Measurements from ENCODE around the gene TSPOAP1. TPM values are rescaled to one million over a fixed set of nuclear protein-coding genes. Genes with fewer than 3 reads are reported as not detected.

TSPOAP1 gene
- total and polyA plus RNA-seq, 2 of the 13 experiments (the other 11 are each of a cell fraction or from before 2014, with no cell fraction given) = not detected

DNA sequence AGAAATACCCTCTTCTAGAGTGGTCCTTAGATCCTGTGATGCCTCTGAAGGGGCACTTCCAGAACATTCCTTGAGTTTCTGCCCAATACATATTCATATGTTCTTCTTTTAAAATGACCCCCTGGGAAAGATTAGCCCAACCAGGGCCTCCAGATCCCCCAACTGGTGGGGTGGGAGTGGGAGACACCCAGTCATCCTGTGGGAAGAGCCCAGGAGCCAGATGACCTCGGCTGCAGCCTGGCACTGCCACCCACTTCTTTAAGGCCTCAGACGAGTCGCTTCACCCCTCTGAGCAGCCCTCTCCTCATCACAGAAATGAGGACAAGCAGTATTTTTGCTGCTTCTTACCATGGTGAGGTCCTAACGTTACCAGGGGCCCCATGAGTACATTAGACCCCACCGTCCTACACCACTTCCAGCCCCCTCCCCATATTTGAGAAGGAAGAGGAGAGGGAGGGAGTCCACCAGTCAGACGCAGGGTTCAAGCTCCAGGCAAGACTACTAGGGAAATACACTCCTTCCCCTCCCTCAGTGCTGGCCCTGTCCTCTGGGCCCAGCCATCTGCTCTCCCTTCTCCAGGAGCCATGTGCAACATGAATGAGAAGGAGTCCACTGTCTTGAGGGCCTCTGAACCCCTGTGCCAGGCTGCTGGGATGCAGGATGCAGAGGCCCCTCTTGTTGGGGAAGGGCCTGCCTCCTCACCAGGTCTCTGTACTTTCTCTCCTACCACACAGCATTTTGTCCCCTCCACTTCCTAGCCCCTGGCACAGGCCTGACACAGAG lies 59.6 kb downstream of the TSPOAP1 start:
- BruUV-seq (replicated peaks) = no TSS peak
- no peaks in the 10 kb centered on the region for H3K36me3 ChIP-seq (replicated peaks in 1 of 2; ENCODE audit: control insufficient read depth in 1 of 2, insufficient read depth in 2 of 2, low read length in 2 of 2)
- FAIRE-seq = no peak
- peaks cover 4 to 60% of the 10 kb centered on the region in 2 experiments; a peak in 4 of 5 replicates for H3K27me3 ChIP-seq (ENCODE audit: control insufficient read depth in 1 of 2, insufficient read depth in 2 of 2, low read length in 2 of 2)
- no peaks in the 10 kb centered on the region for H4K20me1 ChIP-seq (ENCODE audit: insufficient read depth, low read length)
- H2AFZ ChIP-seq (ENCODE audit: low read length) = no peak overlapping the region
- intact Hi-C loops (cut with micrococcal nuclease; ENCODE audit: unreplicated experiment) (no loop called here), in situ Hi-C loops (cut with HindIII; ENCODE audit: extremely low pct_ligation_motif_present, low pct_unique_long_range_greater_than_20kb) (no loop called here)
- H3K4me3 ChIP-seq (replicated peaks in 1 of 3; ENCODE audit: insufficient read depth in 1 of 3, low read depth in 2 of 3, low read length in 3 of 3) = no peak overlapping the region
- H3K4me1 ChIP-seq (ENCODE audit: insufficient read depth, low read length) = no peaks in the 10 kb centered on the region
- TF ChIP-seq ZNF446 (CRISPR knock-in tag; IDR thresholded peaks at IDR 0.05) (no peak), ZNF530 (CRISPR knock-in tag; IDR thresholded peaks at IDR 0.05; ENCODE audit: low read depth) (no peak), ZFP36L2 (CRISPR knock-in tag; IDR thresholded peaks at IDR 0.05) (no peak), RFXAP (CRISPR knock-in tag; IDR thresholded peaks at IDR 0.05; ENCODE audit: borderline replicate concordance) (no peak), KLF11 (CRISPR knock-in tag; IDR thresholded peaks at IDR 0.05) (no peak), ZNF431 (CRISPR knock-in tag; IDR thresholded peaks at IDR 0.05; ENCODE audit: borderline replicate concordance, low read depth) (no peak), IRF9 (CRISPR knock-in tag; IDR thresholded peaks at IDR 0.05; ENCODE audit: borderline replicate concordance) (no peak), HNF4G (IDR thresholded peaks at IDR 0.05; ENCODE audit: borderline replicate concordance, low read depth, low read length) (no peak), HNF4G (CRISPR knock-in tag; IDR thresholded peaks at IDR 0.05; ENCODE audit: borderline replicate concordance, low read depth) (no peak), ZSCAN21 (CRISPR knock-in tag; IDR thresholded peaks at IDR 0.05; ENCODE audit: borderline replicate concordance) (no peak)
- TF ChIP-seq, protein P1, sequence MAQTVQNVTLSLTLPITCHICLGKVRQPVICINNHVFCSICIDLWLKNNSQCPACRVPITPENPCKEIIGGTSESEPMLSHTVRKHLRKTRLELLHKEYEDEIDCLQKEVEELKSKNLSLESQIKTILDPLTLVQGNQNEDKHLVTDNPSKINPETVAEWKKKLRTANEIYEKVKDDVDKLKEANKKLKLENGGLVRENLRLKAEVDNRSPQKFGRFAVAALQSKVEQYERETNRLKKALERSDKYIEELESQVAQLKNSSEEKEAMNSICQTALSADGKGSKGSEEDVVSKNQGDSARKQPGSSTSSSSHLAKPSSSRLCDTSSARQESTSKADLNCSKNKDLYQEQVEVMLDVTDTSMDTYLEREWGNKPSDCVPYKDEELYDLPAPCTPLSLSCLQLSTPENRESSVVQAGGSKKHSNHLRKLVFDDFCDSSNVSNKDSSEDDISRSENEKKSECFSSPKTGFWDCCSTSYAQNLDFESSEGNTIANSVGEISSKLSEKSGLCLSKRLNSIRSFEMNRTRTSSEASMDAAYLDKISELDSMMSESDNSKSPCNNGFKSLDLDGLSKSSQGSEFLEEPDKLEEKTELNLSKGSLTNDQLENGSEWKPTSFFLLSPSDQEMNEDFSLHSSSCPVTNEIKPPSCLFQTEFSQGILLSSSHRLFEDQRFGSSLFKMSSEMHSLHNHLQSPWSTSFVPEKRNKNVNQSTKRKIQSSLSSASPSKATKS (CRISPR knock-in tag; IDR thresholded peaks at IDR 0.05) = no peak
- TF ChIP-seq, protein P2, sequence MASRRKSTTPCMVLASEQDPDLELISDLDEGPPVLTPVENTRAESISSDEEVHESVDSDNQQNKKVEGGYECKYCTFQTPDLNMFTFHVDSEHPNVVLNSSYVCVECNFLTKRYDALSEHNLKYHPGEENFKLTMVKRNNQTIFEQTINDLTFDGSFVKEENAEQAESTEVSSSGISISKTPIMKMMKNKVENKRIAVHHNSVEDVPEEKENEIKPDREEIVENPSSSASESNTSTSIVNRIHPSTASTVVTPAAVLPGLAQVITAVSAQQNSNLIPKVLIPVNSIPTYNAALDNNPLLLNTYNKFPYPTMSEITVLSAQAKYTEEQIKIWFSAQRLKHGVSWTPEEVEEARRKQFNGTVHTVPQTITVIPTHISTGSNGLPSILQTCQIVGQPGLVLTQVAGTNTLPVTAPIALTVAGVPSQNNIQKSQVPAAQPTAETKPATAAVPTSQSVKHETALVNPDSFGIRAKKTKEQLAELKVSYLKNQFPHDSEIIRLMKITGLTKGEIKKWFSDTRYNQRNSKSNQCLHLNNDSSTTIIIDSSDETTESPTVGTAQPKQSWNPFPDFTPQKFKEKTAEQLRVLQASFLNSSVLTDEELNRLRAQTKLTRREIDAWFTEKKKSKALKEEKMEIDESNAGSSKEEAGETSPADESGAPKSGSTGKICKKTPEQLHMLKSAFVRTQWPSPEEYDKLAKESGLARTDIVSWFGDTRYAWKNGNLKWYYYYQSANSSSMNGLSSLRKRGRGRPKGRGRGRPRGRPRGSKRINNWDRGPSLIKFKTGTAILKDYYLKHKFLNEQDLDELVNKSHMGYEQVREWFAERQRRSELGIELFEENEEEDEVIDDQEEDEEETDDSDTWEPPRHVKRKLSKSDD (CRISPR knock-in tag; IDR thresholded peaks at IDR 0.05; ENCODE audit: low read depth) = no peak
- CTCF ChIA-PET (ENCODE audit: low intra/inter-chr PET ratio, low total read pairs) = no interaction called here
- 8% methylated on average over 3 of the region's 6 CpGs for WGBS (ENCODE audit: low lambda C conversion rate)
- no peak for DNase-seq (ENCODE audit: low spot score)
- H3K4me2 ChIP-seq (ENCODE audit: low read depth, low read length) = no peak overlapping the region
- H3K27ac ChIP-seq (ENCODE audit: extremely low read length, insufficient read depth, low read length) = no peak overlapping the region
- POLR2A ChIA-PET = no interaction called here
- no peaks in the 10 kb centered on the region for H3K79me2 ChIP-seq (ENCODE audit: insufficient read depth, low read length)
- ATAC-seq = no peak
- H3K9me3 ChIP-seq (ENCODE audit: low read length) = no peaks in the 10 kb centered on the region
- no peak overlapping the region for H3K9ac ChIP-seq (ENCODE audit: insufficient read depth, low read depth, low read length)

Data from HepG2 (cell line).